Epithelial cell of esophagus (primary cell): ENCODE results near the gene DNER.
A peak's percentile ranks its signal among the peaks of the same experiment; 100 is the strongest.

Experiments used
- DNase-seq: peaks from one replicate; pipeline ENCODE4 v3.0.0; 2010; ENCODE audit warnings: low read depth
- H3K4me3 ChIP-seq: 2 replicates; pipeline ENCODE4 v1.5.1; 2011; ENCODE audit warnings: mild to moderate bottlenecking, low read length, control low read depth
- CTCF ChIP-seq: IDR thresholded peaks from 2 replicates; pipeline ENCODE4 v1.5.1; 2011; ENCODE audit warnings: low read depth, mild to moderate bottlenecking, low read length, control low read depth, inconsistent platforms; ENCODE audit not compliant: insufficient read depth; ENCODE audit errors: missing control alignments

Gene DNER

GRCh38 chr2:229591611-229592010, 122.7 kb downstream of the DNER start:
- no peak for DNase-seq
- no peak overlapping the region for H3K4me3 ChIP-seq
- TF ChIP-seq CTCF, result no peak

GRCh38 chr2:229586746-229587705, 127.3 kb downstream of the DNER start:
- H3K4me3 ChIP-seq, result peak overlapping the region; percentile 33
- peak; percentile 95 for DNase-seq
- peak; percentile 95 for TF ChIP-seq CTCF

- H3K4me3 ChIP-seq, result no peak overlapping the region
- no peak for TF ChIP-seq CTCF
- peak; percentile 87 for DNase-seq
Measured at GRCh38 chr2:229586012-229586411, 128.3 kb downstream of the DNER start.

GRCh38 chr2:229582151-229582550, 132.2 kb downstream of the DNER start:
- no peak overlapping the region for H3K4me3 ChIP-seq
- no peak for DNase-seq
- no peak for TF ChIP-seq CTCF

- H3K4me3 ChIP-seq, result no peak overlapping the region
- no peak for TF ChIP-seq CTCF
- DNase-seq, result no peak
Measured at GRCh38 chr2:229578052-229578846, 136.1 kb downstream of the DNER start.

GRCh38 chr2:229575569-229576315, 138.6 kb downstream of the DNER start:
- no peak overlapping the region for H3K4me3 ChIP-seq
- TF ChIP-seq CTCF, result no peak
- DNase-seq, result no peak
